ENCODE results near the gene AGBL4. TPM values are rescaled to one million over a fixed set of nuclear protein-coding genes. Genes with fewer than 3 reads are reported as not detected.
A peak's percentile ranks its signal among the peaks of the same experiment; 100 is the strongest.

Gene AGBL4
- total RNA-seq, 1 experiment from 2014 or later, result 0.33 TPM

GRCh38 chr1:49060766-49061165, 963.0 kb downstream of the AGBL4 start:
- BruUV-seq (replicated peaks), result no TSS peak

GRCh38 chr1:49059087-49059486, 964.7 kb downstream of the AGBL4 start:
- Histone ChIP-seq H3K27me3 (ENCODE audit: low read length) (no peaks in the 10 kb centered on the region), H3F3A (ENCODE audit: low read length, unreplicated experiment) (no peaks in the 10 kb centered on the region), H3K36me3 (ENCODE audit: low read depth, low read length) (no peaks in the 10 kb centered on the region), H2AFZ (ENCODE audit: low read length) (no peak overlapping the region), H3K4me3 (ENCODE audit: low read length) (no peak overlapping the region), H3K27ac (ENCODE audit: low read length) (no peak overlapping the region), H3K9ac (ENCODE audit: low read length) (no peak overlapping the region), H3K9me2 (replicated peaks; ENCODE audit: low read length) (no peaks in the 10 kb centered on the region), H3K79me2 (ENCODE audit: low read length) (no peaks in the 10 kb centered on the region), H3K4me1 (ENCODE audit: insufficient read depth, low read length) (no peaks in the 10 kb centered on the region), H3K9me3 (ENCODE audit: low read length) (no peaks in the 10 kb centered on the region), H3K4me2 (ENCODE audit: low read length) (no peak overlapping the region), H4K20me1 (ENCODE audit: low read length) (no peaks in the 10 kb centered on the region)
- BruUV-seq (replicated peaks), result no TSS peak
- intact Hi-C loops (cut with micrococcal nuclease), result no loop called here
- CTCF ChIA-PET, result no interaction called here
- DNase-seq (no peak), ATAC-seq (no peak)
- POLR2A ChIA-PET (ENCODE audit: unreplicated experiment), result no interaction called here
- no peak for TF ChIP-seq EZH2 (IDR thresholded peaks at IDR 0.05; ENCODE audit: low read length, unreplicated experiment)
- no peak for TF ChIP-seq CTCF (conservative IDR thresholded peaks at IDR 0.05; ENCODE audit: low read depth, low read length)
- TF ChIP-seq EZH2phosphoT487 (IDR thresholded peaks at IDR 0.05; ENCODE audit: borderline replicate concordance, low read length), result no peak

More at GRCh38 chr1:49060766-49061165, 963.0 kb downstream of the AGBL4 start:
- Histone ChIP-seq H3K27me3 (ENCODE audit: low read length) (no peaks in the 10 kb centered on the region), H3K9me2 (replicated peaks; ENCODE audit: low read length) (no peaks in the 10 kb centered on the region), H3K79me2 (ENCODE audit: low read length) (no peaks in the 10 kb centered on the region), H3K27ac (ENCODE audit: low read length) (no peak overlapping the region), H3K36me3 (ENCODE audit: low read depth, low read length) (no peaks in the 10 kb centered on the region), H3K9ac (ENCODE audit: low read length) (no peak overlapping the region), H3F3A (ENCODE audit: low read length, unreplicated experiment) (no peaks in the 10 kb centered on the region), H3K4me1 (ENCODE audit: insufficient read depth, low read length) (no peaks in the 10 kb centered on the region), H4K20me1 (ENCODE audit: low read length) (no peaks in the 10 kb centered on the region), H3K4me2 (ENCODE audit: low read length) (no peak overlapping the region), H3K4me3 (ENCODE audit: low read length) (no peak overlapping the region), H2AFZ (ENCODE audit: low read length) (no peak overlapping the region), H3K9me3 (ENCODE audit: low read length) (no peaks in the 10 kb centered on the region)
- CTCF ChIA-PET, result no interaction called here
- ATAC-seq (peak; percentile 50), DNase-seq (peak; percentile 39)
- no peak for TF ChIP-seq EZH2 (IDR thresholded peaks at IDR 0.05; ENCODE audit: low read length, unreplicated experiment)
- no peak for TF ChIP-seq EZH2phosphoT487 (IDR thresholded peaks at IDR 0.05; ENCODE audit: borderline replicate concordance, low read length)
- no peak for TF ChIP-seq CTCF (conservative IDR thresholded peaks at IDR 0.05; ENCODE audit: low read depth, low read length)
- POLR2A ChIA-PET (ENCODE audit: unreplicated experiment), result no interaction called here
- intact Hi-C loops (cut with micrococcal nuclease), result no loop called here

- Histone ChIP-seq H3K4me3 (ENCODE audit: low read length) (no peak overlapping the region), H3K27me3 (ENCODE audit: low read length) (no peaks in the 10 kb centered on the region), H3K79me2 (ENCODE audit: low read length) (no peaks in the 10 kb centered on the region), H2AFZ (ENCODE audit: low read length) (no peak overlapping the region), H3K4me2 (ENCODE audit: low read length) (no peak overlapping the region), H3K36me3 (ENCODE audit: low read depth, low read length) (no peaks in the 10 kb centered on the region), H3K9ac (ENCODE audit: low read length) (no peak overlapping the region), H3F3A (ENCODE audit: low read length, unreplicated experiment) (no peaks in the 10 kb centered on the region), H3K4me1 (ENCODE audit: insufficient read depth, low read length) (no peaks in the 10 kb centered on the region), H3K27ac (ENCODE audit: low read length) (no peak overlapping the region), H4K20me1 (ENCODE audit: low read length) (no peaks in the 10 kb centered on the region), H3K9me3 (ENCODE audit: low read length) (no peaks in the 10 kb centered on the region), H3K9me2 (replicated peaks; ENCODE audit: low read length) (no peaks in the 10 kb centered on the region)
- no TSS peak for BruUV-seq (replicated peaks)
- CTCF ChIA-PET, result no interaction called here
- ATAC-seq (no peak), DNase-seq (no peak)
- POLR2A ChIA-PET (ENCODE audit: unreplicated experiment), result no interaction called here
- intact Hi-C loops (cut with micrococcal nuclease), result no loop called here
- no peak for TF ChIP-seq EZH2 (IDR thresholded peaks at IDR 0.05; ENCODE audit: low read length, unreplicated experiment)
- no peak for TF ChIP-seq CTCF (conservative IDR thresholded peaks at IDR 0.05; ENCODE audit: low read depth, low read length)
- TF ChIP-seq EZH2phosphoT487 (IDR thresholded peaks at IDR 0.05; ENCODE audit: borderline replicate concordance, low read length), result no peak
Observed at GRCh38 chr1:49052102-49052501, 971.7 kb downstream of the AGBL4 start.
